HG03045 (cell line): ENCODE measurements around the gene MGST1.
"Not testable (repeated sequence)": the region's sequence is repeated elsewhere in the genome, so short reads cannot be mapped to it uniquely, and the experiment has no call there.

Experiments used
- ATAC-seq: cut with Tn5 transposase; IDR thresholded peaks from one replicate; pipeline ENCODE4 v1.9.1; 2021; ENCODE audit warnings: mild to moderate bottlenecking, moderate library complexity; ENCODE audit not compliant: unreplicated experiment

The MGST1 gene

GRCh38 chr12:16350682-16351081 lies 3.2 kb downstream of the MGST1 start:
- no peak for ATAC-seq

- ATAC-seq: no peak
Measured at GRCh38 chr12:16352481-16352880, 5.0 kb downstream of the MGST1 start.

GRCh38 chr12:16358878-16359277 lies 11.4 kb downstream of the MGST1 start:
- no peak for ATAC-seq

GRCh38 chr12:16359512-16360491 lies 12.4 kb downstream of the MGST1 start:
- ATAC-seq: no peak

GRCh38 chr12:16361142-16361783 lies 13.8 kb downstream of the MGST1 start:
- ATAC-seq: no peak

GRCh38 chr12:16362550-16362949 lies 15.1 kb downstream of the MGST1 start:
- no peak for ATAC-seq

GRCh38 chr12:16369156-16369555 lies 21.7 kb downstream of the MGST1 start:
- no peak for ATAC-seq

GRCh38 chr12:16370096-16370495 lies 22.7 kb downstream of the MGST1 start:
- ATAC-seq: no peak

GRCh38 chr12:16382652-16383312 lies 35.3 kb downstream of the MGST1 start:
- ATAC-seq: not testable (repeated sequence)

GRCh38 chr12:16384732-16385131 lies 37.3 kb downstream of the MGST1 start:
- ATAC-seq: no peak

- no peak for ATAC-seq
Measured at GRCh38 chr12:16385782-16386646, 38.6 kb downstream of the MGST1 start.

GRCh38 chr12:16387919-16388318 lies 40.5 kb downstream of the MGST1 start:
- no peak for ATAC-seq

- no peak for ATAC-seq
Measured at GRCh38 chr12:16389594-16389993, 42.1 kb downstream of the MGST1 start.

- no peak for ATAC-seq
Measured at GRCh38 chr12:16392846-16393535, 45.5 kb downstream of the MGST1 start.

GRCh38 chr12:16399101-16399500 lies 51.7 kb downstream of the MGST1 start:
- no peak for ATAC-seq

GRCh38 chr12:16401835-16402234 lies 54.4 kb downstream of the MGST1 start:
- ATAC-seq: not testable (repeated sequence)

- no peak for ATAC-seq
Measured at GRCh38 chr12:16407346-16407745, 59.9 kb downstream of the MGST1 start.
